ENCODE results near the gene F7. TPM values are rescaled to one million over a fixed set of nuclear protein-coding genes. Genes with fewer than 3 reads are reported as not detected.
A peak's percentile ranks its signal among the peaks of the same experiment; 100 is the strongest.

Gene F7
- total RNA-seq, 1 experiment from 2014 or later, result 52.4 TPM

DNA sequence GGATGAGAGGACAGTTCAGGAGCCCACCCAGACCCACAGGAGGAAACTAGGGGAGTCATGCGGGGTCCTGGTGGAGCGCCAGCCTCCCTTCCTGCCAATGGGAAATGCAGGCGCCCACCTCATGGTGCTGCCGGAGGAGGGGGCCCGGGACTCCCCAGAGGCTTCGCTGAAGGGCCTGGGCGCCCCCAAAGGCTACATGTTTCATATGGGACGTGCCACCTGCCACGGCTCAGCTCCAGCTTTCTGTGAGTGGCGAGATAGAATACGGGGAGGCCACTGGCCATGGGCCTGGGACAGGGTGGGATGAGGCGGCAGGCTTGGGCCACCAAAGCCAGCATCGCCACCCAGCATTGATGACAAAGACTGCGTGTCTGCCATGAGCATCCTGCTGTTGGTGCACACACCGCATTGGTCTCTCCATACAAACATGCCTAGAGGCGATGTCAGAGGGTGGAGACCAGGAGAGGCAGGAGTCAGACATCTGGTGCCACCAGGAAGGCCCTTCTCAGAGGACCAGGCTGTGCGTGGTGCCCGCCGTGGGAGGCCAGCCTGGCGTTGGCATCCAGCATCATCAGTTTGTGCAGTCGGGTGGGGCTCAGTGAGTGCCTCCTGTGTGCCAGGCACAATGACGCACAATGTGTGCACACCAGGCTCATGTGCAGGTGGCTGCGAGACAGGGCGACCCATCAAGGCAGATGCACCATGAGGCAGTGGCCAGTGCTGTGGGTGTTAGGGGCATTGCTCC lies 15.8 kb downstream of the F7 start:
- no peak overlapping the region for H3K4me3 ChIP-seq (ENCODE audit: low read depth, low read length)
- no TSS peak for BruUV-seq (replicated peaks)
- H3K36me3 ChIP-seq (ENCODE audit: control insufficient read depth, insufficient read depth, low read length), result no peaks in the 10 kb centered on the region
- Mint-ChIP-seq H3K27ac (ENCODE audit: unreplicated experiment) (peak overlapping the region; percentile 74), H3K36me3 (ENCODE audit: insufficient read depth, unreplicated experiment) (peaks cover 10% of the 10 kb centered on the region), H3K9me3 (ENCODE audit: unreplicated experiment) (no peaks in the 10 kb centered on the region), H3K4me1 (ENCODE audit: low read depth, unreplicated experiment) (peaks cover 9% of the 10 kb centered on the region), H3K27me3 (ENCODE audit: insufficient read depth, unreplicated experiment) (no peaks in the 10 kb centered on the region), H3K4me3 (ENCODE audit: unreplicated experiment) (no peak overlapping the region)
- H3K9me3 ChIP-seq, result no peaks in the 10 kb centered on the region
- H3K4me1 ChIP-seq, result peaks cover 29% of the 10 kb centered on the region
- DNase-seq, result no peak
- H3K27me3 ChIP-seq (replicated peaks; ENCODE audit: control insufficient read depth, insufficient read depth, low read length), result no peaks in the 10 kb centered on the region
- CTCF ChIA-PET, result interaction anchor here (0.5 kb wide), 1 partner anchor 83 kb away, joined by 5 read pairs; no protein-coding TSS in a partner anchor
- TF ChIP-seq CTCF (IDR thresholded peaks at IDR 0.05; ENCODE audit: insufficient read depth in 1 of 2, low read depth in 1 of 2, low read length in 1 of 2, severe bottlenecking in 1 of 2, unreplicated experiment in 1 of 2), result no peak
- intact Hi-C loops (cut with micrococcal nuclease; ENCODE audit: unreplicated experiment), result no loop called here
- POLR2A ChIA-PET, result no interaction called here

DNA sequence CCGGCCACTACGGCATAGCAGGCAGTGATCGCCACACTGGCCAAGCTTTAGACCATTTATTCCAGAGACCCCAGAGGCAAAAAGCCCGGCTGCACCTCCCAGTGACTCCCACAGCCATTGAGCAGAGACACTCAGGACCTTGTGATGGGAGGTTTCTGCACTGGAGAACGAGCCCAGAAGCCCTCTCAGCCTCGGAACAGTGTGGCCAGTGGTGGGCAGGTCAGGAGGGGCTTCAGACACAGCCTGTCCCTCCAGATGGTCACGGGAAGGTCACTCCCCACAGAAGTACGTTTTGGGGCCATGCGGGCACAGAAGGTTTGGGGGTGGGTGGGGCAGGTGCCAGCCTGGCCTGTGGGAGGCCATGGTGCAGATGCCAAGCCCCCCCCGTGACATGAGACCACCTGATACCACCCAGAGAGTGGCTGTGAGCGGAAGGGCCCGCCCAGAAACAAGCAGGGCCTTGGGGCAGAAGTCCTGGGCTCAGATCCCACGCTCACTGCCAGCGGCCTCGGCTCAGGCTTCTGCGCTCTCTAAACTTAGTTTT lies 16.4 kb downstream of the F7 start:
- Mint-ChIP-seq H3K27me3 (ENCODE audit: insufficient read depth, unreplicated experiment) (no peaks in the 10 kb centered on the region), H3K4me1 (ENCODE audit: low read depth, unreplicated experiment) (peaks cover 9% of the 10 kb centered on the region), H3K27ac (ENCODE audit: unreplicated experiment) (peak overlapping the region; percentile 74), H3K36me3 (ENCODE audit: insufficient read depth, unreplicated experiment) (peaks cover 10% of the 10 kb centered on the region), H3K9me3 (ENCODE audit: unreplicated experiment) (no peaks in the 10 kb centered on the region), H3K4me3 (ENCODE audit: unreplicated experiment) (peak overlapping the region; percentile 70)
- Histone ChIP-seq H3K36me3 (ENCODE audit: control insufficient read depth, insufficient read depth, low read length) (no peaks in the 10 kb centered on the region), H3K9me3 (no peaks in the 10 kb centered on the region), H3K4me3 (ENCODE audit: low read depth, low read length) (no peak overlapping the region), H3K27me3 (replicated peaks; ENCODE audit: control insufficient read depth, insufficient read depth, low read length) (no peaks in the 10 kb centered on the region), H3K4me1 (peaks cover 25% of the 10 kb centered on the region)
- DNase-seq, result no peak
- POLR2A ChIA-PET, result no interaction called here
- no TSS peak for BruUV-seq (replicated peaks)
- CTCF ChIA-PET, result interaction anchor here (0.9 kb wide), 2 partner anchors 19 to 92 kb away, joined by 3 read pairs; no protein-coding TSS in a partner anchor
- intact Hi-C loops (cut with micrococcal nuclease; ENCODE audit: unreplicated experiment), result loop anchor here (1.0 to 2.0 kb wide), 3 partner anchors 17 to 87 kb away; partner anchors contain the start of gene F7
- TF ChIP-seq CTCF (IDR thresholded peaks at IDR 0.05; ENCODE audit: insufficient read depth in 1 of 2, low read depth in 1 of 2, low read length in 1 of 2, severe bottlenecking in 1 of 2, unreplicated experiment in 1 of 2), result no peak

DNA sequence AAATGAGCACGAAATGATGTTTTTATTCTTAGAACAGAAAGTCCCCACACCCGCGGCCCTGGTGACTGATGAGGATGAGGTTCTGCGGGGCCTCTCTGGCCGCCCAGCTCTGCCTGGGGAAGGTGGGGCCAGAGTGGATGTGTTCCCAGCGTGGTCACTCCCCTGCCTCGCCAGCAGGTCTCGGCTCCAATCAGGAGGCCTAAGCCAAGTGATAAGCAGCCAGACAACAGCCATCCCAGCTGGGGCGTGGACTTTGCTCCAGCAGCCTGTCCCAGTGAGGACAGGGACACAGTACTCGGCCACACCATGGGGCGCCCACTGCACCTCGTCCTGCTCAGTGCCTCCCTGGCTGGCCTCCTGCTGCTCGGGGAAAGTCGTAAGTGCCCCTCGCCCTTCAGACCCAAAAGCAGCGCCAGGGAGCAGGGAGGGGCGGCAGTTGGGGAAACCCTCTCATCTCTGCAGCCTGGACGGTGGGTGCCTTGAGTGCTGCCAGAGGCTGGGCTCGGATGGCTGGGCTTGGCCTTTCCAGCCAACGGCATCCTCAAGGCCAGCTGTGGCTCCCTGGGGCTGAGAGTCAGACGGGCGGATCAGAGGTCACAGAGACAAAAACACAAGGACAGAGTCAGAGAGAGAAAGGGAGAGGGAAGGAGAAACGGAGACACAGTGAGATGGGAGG lies 17.1 kb downstream of the F7 start, which contains the start of gene F10:
Gene F10 (plus strand): TSS at position 250 of the 676 bp plus-strand sequence. CDS start 57 bp downstream, at position 307.
- Mint-ChIP-seq H3K4me3 (ENCODE audit: unreplicated experiment) (peak within 1 kb of the TSS; percentile 70), H3K36me3 (ENCODE audit: insufficient read depth, unreplicated experiment) (peaks cover 10% of the 10 kb centered on the region), H3K27me3 (ENCODE audit: insufficient read depth, unreplicated experiment) (no peaks in the 10 kb centered on the region), H3K9me3 (ENCODE audit: unreplicated experiment) (no peaks in the 10 kb centered on the region), H3K4me1 (ENCODE audit: low read depth, unreplicated experiment) (peaks cover 9% of the 10 kb centered on the region), H3K27ac (ENCODE audit: unreplicated experiment) (peak within 1 kb of the TSS; percentile 74)
- POLR2A ChIA-PET, result no interaction called here
- BruUV-seq (replicated peaks), result no TSS peak
- Histone ChIP-seq H3K4me3 (ENCODE audit: low read depth, low read length) (peak within 1 kb of the TSS; percentile 64), H3K9me3 (no peaks in the 10 kb centered on the region), H3K27me3 (replicated peaks; ENCODE audit: control insufficient read depth, insufficient read depth, low read length) (no peaks in the 10 kb centered on the region), H3K36me3 (ENCODE audit: control insufficient read depth, insufficient read depth, low read length) (no peaks in the 10 kb centered on the region), H3K4me1 (peaks cover 21% of the 10 kb centered on the region)
- peak in 1 of 2 experiments; percentile 1 for TF ChIP-seq CTCF (IDR thresholded peaks at IDR 0.05; ENCODE audit: insufficient read depth in 1 of 2, low read depth in 1 of 2, low read length in 1 of 2, severe bottlenecking in 1 of 2, unreplicated experiment in 1 of 2)
- DNase-seq, result peak; percentile 94 to 95
- CTCF ChIA-PET, result interaction anchor here (0.7 to 0.9 kb wide), 3 partner anchors 18 to 180 kb away, joined by 3 to 4 read pairs (median 3); no protein-coding TSS in a partner anchor
- intact Hi-C loops (cut with micrococcal nuclease; ENCODE audit: unreplicated experiment), result loop anchor here (1.0 to 2.0 kb wide), 3 partner anchors 17 to 87 kb away; partner anchors contain the start of gene F7

All from Caco-2 (cell line).